H9 (cell line): ENCODE data around the gene SLC4A7. TPM values are rescaled to one million over a fixed set of nuclear protein-coding genes. Genes with fewer than 3 reads are reported as not detected.

Source experiments
- DNase-seq: peaks from one replicate; pipeline ENCODE4 v3.0.0-alpha.2; 2017
- H2AFZ ChIP-seq: one replicate; pipeline ENCODE4 v1.6.1; 2013; ENCODE audit warnings: mild to moderate bottlenecking, low read length, control low read depth, moderate library complexity
- H2AK5ac ChIP-seq: 2 replicates; pipeline ENCODE4 v1.6.1; 2013; ENCODE audit warnings: low read length, control low read depth, mixed read lengths; ENCODE audit not compliant: insufficient read length
- H2BK120ac ChIP-seq: one replicate; pipeline ENCODE4 v1.6.1; 2013; ENCODE audit warnings: low read depth, mild to moderate bottlenecking, low read length, control low read depth, inconsistent platforms; ENCODE audit not compliant: poor library complexity, severe bottlenecking
- H2BK12ac ChIP-seq: 2 replicates; pipeline ENCODE4 v1.6.1; 2013; ENCODE audit warnings: low read length, control low read depth, mixed read lengths, low read depth; ENCODE audit not compliant: insufficient read length
- H2BK15ac ChIP-seq: 2 replicates; pipeline ENCODE4 v1.6.1; 2013; ENCODE audit warnings: low read depth, low read length, control low read depth
- H2BK20ac ChIP-seq: one replicate; pipeline ENCODE4 v1.6.1; 2013; ENCODE audit warnings: low read depth, mild to moderate bottlenecking, low read length, control low read depth, inconsistent platforms; ENCODE audit not compliant: poor library complexity, severe bottlenecking
- H2BK5ac ChIP-seq: 2 replicates; pipeline ENCODE4 v1.6.1; 2013; ENCODE audit warnings: low read length, control low read depth, mixed read lengths; ENCODE audit not compliant: insufficient read length
- H3K14ac ChIP-seq: 2 replicates; pipeline ENCODE4 v1.6.1; 2013; ENCODE audit warnings: low read length, control low read depth; ENCODE audit not compliant: insufficient read depth
- H3K18ac ChIP-seq: 2 replicates; pipeline ENCODE4 v1.6.1; 2013; ENCODE audit warnings: low read depth, mild to moderate bottlenecking, mixed read lengths, low read length, control low read depth; ENCODE audit not compliant: insufficient read length
- H3K23ac ChIP-seq: 2 replicates; pipeline ENCODE4 v1.6.1; 2013; ENCODE audit warnings: low read length, control low read depth, mixed read lengths, low read depth; ENCODE audit not compliant: insufficient read length
- H3K23me2 ChIP-seq: 2 replicates; pipeline ENCODE4 v1.6.1; 2013; ENCODE audit warnings: low read depth, mild to moderate bottlenecking, mixed read lengths, low read length, control low read depth; ENCODE audit not compliant: insufficient read length, poor library complexity, severe bottlenecking
- H3K27ac ChIP-seq: 2 replicates; pipeline ENCODE4 v1.5.1; 2013; ENCODE audit warnings: low read length, control low read depth, mixed read lengths, low read depth; ENCODE audit not compliant: insufficient read length
- H3K27me3 ChIP-seq: 2 replicates; pipeline ENCODE4 v1.6.1; 2013; ENCODE audit warnings: low read length, control low read depth, inconsistent platforms; ENCODE audit not compliant: insufficient read depth
- H3K4ac ChIP-seq: 2 replicates; pipeline ENCODE4 v1.6.1; 2013; ENCODE audit warnings: low read depth, mild to moderate bottlenecking, control low read depth, inconsistent platforms, low read length, moderate library complexity
- H3K4me1 ChIP-seq: 2 replicates; pipeline ENCODE4 v1.6.1; 2013; ENCODE audit warnings: low read length, control low read depth, inconsistent platforms; ENCODE audit not compliant: insufficient read depth
- H3K4me2 ChIP-seq: 2 replicates; pipeline ENCODE4 v1.6.1; 2013; ENCODE audit warnings: low read length, control low read depth, mixed read lengths; ENCODE audit not compliant: insufficient read length, insufficient read depth
- H3K56ac ChIP-seq: 2 replicates; pipeline ENCODE4 v1.6.1; 2013; ENCODE audit warnings: low read depth, mild to moderate bottlenecking, mixed read lengths, low read length, control low read depth; ENCODE audit not compliant: insufficient read length
- H3K79me1 ChIP-seq: 2 replicates; pipeline ENCODE4 v1.6.1; 2013; ENCODE audit warnings: low read depth, mild to moderate bottlenecking, moderate library complexity, low read length, control low read depth, inconsistent platforms; ENCODE audit not compliant: insufficient read depth, poor library complexity, severe bottlenecking
- H3K79me2 ChIP-seq: 2 replicates; pipeline ENCODE4 v1.6.1; 2013; ENCODE audit warnings: low read length, control low read depth, inconsistent platforms; ENCODE audit not compliant: insufficient read depth
- H3K9ac ChIP-seq: 2 replicates; pipeline ENCODE4 v1.6.1; 2013; ENCODE audit warnings: low read length, control low read depth, mixed read lengths; ENCODE audit not compliant: insufficient read length; ENCODE audit errors: extremely low read depth
- H3K9me3 ChIP-seq: one replicate; pipeline ENCODE4 v1.6.1; 2013; ENCODE audit warnings: low read depth, low read length, inconsistent platforms; ENCODE audit not compliant: control insufficient read depth
- H3T11ph ChIP-seq: one replicate; pipeline ENCODE4 v1.6.1; 2013; ENCODE audit warnings: mild to moderate bottlenecking, low read length, control low read depth, inconsistent platforms
- H4K20me1 ChIP-seq: one replicate; pipeline ENCODE4 v1.6.1; 2013; ENCODE audit not compliant: control insufficient read depth, insufficient read length, insufficient read depth
- H4K5ac ChIP-seq: 2 replicates; pipeline ENCODE4 v1.6.1; 2013; ENCODE audit warnings: low read depth, mild to moderate bottlenecking, mixed read lengths, low read length, control low read depth; ENCODE audit not compliant: insufficient read length
- H4K8ac ChIP-seq: replicated peaks from 2 replicates; pipeline ENCODE4 v1.6.1; 2013; ENCODE audit warnings: low read length, control low read depth, mixed read lengths, low read depth; ENCODE audit not compliant: insufficient read length
- H4K91ac ChIP-seq: 2 replicates; pipeline ENCODE4 v1.6.1; 2013; ENCODE audit warnings: low read depth, mild to moderate bottlenecking, moderate library complexity, mixed read lengths, low read length, control low read depth; ENCODE audit not compliant: insufficient read length
- H3K27ac Mint-ChIP-seq, 3 experiments: 2 replicates in 2 of 3; 3 replicates in 1 of 3; pipeline ENCODE4 v1.8.0; 2020 to 2021; ENCODE audit warnings: mixed read lengths in 3 of 3, mild to moderate bottlenecking in 1 of 3, moderate library complexity in 1 of 3
- H3K27me3 Mint-ChIP-seq: 2 replicates; pipeline ENCODE4 v1.8.0; 2021; ENCODE audit warnings: low read depth, mild to moderate bottlenecking, moderate library complexity, mixed read lengths
- H3K36me3 Mint-ChIP-seq, 3 experiments: 2 replicates in 2 of 3; 3 replicates in 1 of 3; pipeline ENCODE4 v1.8.0; 2020 to 2021; ENCODE audit warnings: low read depth in 3 of 3, mixed read lengths in 3 of 3; ENCODE audit not compliant: insufficient read depth in 1 of 3
- H3K4me1 Mint-ChIP-seq, 2 experiments: 2 replicates each; pipeline ENCODE4 v1.8.0; 2020; ENCODE audit warnings: mixed read lengths in 2 of 2
- H3K4me3 Mint-ChIP-seq, 2 experiments: 2 replicates in 1 of 2; 3 replicates in 1 of 2; pipeline ENCODE4 v1.8.0; 2020 to 2021; ENCODE audit warnings: mild to moderate bottlenecking in 2 of 2, mixed read lengths in 2 of 2, moderate library complexity in 1 of 2
- H3K9me3 Mint-ChIP-seq, 2 experiments: 2 replicates in 1 of 2; 3 replicates in 1 of 2; pipeline ENCODE4 v1.8.0; 2020; ENCODE audit warnings: mild to moderate bottlenecking in 2 of 2, mixed read lengths in 2 of 2, moderate library complexity in 1 of 2
- CTCF ChIP-seq: fragments of 200-600 bp; sonication (generic); conservative IDR thresholded peaks from 3 replicates; pipeline ENCODE4 v1.8.0; 2021; ENCODE audit warnings: antibody characterized with exemption, mild to moderate bottlenecking
- total RNA-seq: library from RNA; stranded (reverse); gene quantifications from 2 replicates; pipeline ENCODE4 v1.2.1, GENCODE V29; 2021

SLC4A7 gene
- total RNA-seq, 1 experiment from 2014 or later: 46.1 TPM

GRCh38 chr3:27528791-27529190 lies 44.6 kb upstream of the SLC4A7 start:
- Histone ChIP-seq H3K4me2 (no peak overlapping the region), H3K56ac (no peak overlapping the region), H3K23me2 (no peaks in the 10 kb centered on the region), H2BK5ac (no peak overlapping the region), H3K14ac (no peak overlapping the region), H3K9ac (no peak overlapping the region), H3K18ac (no peak overlapping the region), H2AK5ac (no peak overlapping the region), H3K27me3 (no peaks in the 10 kb centered on the region), H3T11ph (no peak overlapping the region), H2AFZ (no peak overlapping the region), H4K91ac (no peak overlapping the region), H3K79me2 (no peaks in the 10 kb centered on the region), H3K4me1 (peaks cover 13% of the 10 kb centered on the region), H3K23ac (no peak overlapping the region), H2BK12ac (no peak overlapping the region), H3K27ac (no peak overlapping the region), H2BK20ac (no peak overlapping the region), H3K9me3 (no peaks in the 10 kb centered on the region), H2BK120ac (no peak overlapping the region), H4K5ac (no peak overlapping the region), H4K8ac (no peak overlapping the region), H3K4ac (no peak overlapping the region), H2BK15ac (no peak overlapping the region), H3K79me1 (no peaks in the 10 kb centered on the region), H4K20me1 (no peaks in the 10 kb centered on the region)
- no peak overlapping the region for H3K4me3 Mint-ChIP-seq
- no peak for DNase-seq
- no peaks in the 10 kb centered on the region for H3K27me3 Mint-ChIP-seq
- H3K27ac Mint-ChIP-seq: no peak overlapping the region
- TF ChIP-seq CTCF: no peak
- peaks cover 42 to 47% of the 10 kb centered on the region in 2 experiments for H3K4me1 Mint-ChIP-seq
- peaks cover 2 to 6% of the 10 kb centered on the region in 2 experiments; a peak in 2 of 5 replicates for H3K9me3 Mint-ChIP-seq
- peaks cover 0 to 5% (median 2%) of the 10 kb centered on the region in 3 experiments; a peak in 2 of 7 replicates for H3K36me3 Mint-ChIP-seq
